NCI-H146 (cell line): Measurements from ENCODE around the gene DCUN1D2.

Source experiments
- DNase-seq: peaks from one replicate; lab custom pipeline; 2025; lab: John Stamatoyannopoulos, UW

DCUN1D2 gene

DNA sequence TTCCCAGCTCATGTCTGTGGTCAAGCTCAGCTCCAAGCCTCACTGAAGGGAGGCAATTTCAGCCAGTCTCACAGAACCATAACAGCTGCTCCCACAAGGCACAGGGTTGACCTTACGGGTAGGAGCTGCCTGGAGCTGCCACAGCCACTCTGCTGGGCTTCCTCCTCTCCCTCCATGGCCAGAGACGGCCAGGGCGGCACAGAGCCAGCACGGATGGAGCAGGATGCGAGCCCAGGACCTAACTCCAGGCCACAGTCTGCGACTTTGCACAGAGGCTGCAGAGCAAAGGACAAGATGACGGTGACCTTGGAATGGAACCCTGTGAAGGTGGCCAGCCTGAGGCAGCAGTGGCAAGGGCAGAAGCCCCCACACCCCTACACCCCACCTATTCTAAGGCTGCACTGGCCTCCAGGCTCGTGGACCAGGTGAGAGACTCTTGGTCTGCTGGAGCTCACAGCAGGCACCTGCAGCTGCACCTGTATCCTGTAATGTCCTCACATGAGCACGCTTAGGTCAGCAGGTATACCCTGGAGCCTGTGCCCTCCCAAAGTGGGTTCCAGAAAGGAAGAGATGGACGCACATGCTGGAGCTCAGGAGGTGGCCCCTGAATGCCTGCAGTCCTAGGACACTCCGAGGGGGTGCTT is 66.9 kb downstream of the DCUN1D2 start:
- DNase-seq: peak; percentile 66

DNA sequence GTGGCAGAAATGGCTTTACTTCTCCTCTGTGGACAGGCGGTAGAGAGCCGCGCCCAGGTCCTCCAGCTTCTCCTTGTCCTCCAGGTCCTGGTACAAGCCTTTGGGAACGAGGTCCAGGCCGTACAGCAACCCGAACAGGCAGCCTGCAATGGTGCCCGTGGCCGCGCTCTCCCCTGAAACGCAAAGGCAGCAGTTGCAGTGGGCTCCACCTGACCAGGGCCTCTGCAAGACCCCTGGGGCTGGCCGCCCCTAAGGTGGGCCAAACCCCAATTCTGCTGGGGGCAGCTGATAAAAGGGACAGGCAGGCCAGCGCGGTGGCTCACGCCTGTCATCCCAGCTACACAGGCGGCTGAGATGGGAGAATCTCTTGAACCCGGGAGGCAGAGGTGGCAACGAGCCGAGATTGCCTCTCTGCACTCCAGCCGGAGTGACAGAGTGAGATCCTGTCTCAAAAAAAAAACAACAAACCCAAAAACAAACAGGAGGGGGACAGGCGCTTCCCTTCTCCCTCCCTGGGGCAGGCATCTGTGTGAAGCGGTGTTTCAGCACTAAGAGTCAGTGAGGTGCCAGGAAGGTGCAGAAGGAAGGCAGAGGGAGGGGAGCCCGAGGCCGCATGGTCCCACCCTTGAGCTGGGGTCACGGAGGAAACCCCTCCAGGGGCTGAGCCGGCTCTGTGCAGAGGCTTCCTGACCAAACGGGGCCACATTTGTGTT is 67.5 kb downstream of the DCUN1D2 start:
- no peak for DNase-seq

DNA sequence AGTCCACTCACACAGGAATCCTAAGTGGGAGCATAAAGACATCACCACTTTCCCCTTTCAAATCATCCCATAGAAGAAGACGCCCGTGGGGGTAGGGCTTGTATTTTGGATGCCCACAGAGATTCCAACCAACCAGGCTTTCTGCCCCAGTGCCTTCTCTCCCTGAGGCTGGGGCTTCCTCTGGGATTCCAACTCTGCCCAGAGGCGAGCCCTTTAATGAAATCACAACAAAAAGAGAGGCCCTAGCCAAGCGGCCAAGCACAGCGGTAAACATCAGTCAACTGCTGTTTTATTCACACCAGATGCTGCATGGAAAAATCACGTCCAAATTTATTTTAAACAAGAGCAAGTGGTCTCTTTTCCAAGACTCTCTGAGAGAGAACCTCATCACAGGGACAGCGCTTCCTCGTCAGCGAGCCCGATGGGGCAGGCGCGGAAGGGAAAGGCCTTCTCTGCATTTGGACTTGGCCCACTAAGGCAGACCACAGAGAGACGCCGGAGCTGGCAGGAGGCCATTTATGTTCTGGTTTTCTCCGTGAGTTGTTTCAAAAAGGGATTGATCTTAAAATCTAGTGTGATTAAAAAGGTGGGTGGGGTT is 68.7 kb downstream of the DCUN1D2 start:
- no peak for DNase-seq

DNA sequence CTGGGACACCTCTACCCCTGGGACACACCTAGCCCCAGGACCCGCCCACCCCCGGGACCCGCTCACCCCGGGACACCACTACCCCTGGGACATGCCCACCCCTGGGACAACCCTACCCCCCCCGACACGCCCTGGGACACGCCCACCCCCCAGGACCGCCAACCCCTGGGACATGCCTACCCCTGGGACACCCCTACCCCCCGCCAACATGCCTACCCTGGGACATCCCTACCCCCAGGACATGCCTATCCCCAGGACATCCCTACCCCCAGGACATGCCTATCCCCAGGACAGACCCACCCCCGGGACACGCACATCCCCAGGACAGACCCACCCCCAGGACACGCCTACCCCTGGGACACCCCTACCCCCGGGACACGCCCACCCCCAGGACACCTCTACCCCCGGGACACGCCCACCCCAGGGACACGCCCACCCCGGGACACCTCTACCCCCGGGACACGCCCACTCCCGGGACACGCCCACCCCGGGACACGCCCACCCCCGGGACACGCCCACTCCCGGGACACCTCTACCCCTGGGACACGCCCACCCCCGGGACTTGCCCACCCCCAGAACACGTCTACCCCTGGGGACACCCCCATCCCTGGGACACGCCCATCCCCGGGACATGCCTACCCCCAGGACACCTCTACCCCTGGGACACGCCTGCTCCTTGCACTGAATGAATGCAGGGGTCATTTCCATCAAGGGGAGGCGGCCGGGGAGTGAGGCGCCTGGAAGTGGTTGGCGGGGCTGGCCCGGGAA is 69.5 kb downstream of the DCUN1D2 start:
- no peak for DNase-seq

DNA sequence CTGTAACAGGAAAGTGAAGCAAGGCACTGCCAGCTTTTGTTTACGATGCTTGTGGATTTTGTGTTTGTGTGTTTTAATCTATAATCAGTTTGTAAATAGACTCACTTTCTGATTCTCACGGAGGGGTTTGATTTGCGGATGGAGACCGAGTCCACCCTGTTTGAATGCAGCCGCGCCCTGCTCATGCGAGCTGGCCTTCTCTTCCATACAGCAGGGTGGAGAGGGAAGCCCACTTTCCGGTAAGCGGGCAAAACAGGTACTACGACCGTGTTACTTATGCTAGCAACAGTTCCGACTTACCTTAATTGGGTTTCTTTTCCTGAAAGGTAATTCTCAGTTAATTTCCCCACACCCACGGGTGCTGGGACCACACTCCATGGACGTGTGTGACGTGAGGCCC is 70.3 kb downstream of the DCUN1D2 start:
- DNase-seq: no peak

DNA sequence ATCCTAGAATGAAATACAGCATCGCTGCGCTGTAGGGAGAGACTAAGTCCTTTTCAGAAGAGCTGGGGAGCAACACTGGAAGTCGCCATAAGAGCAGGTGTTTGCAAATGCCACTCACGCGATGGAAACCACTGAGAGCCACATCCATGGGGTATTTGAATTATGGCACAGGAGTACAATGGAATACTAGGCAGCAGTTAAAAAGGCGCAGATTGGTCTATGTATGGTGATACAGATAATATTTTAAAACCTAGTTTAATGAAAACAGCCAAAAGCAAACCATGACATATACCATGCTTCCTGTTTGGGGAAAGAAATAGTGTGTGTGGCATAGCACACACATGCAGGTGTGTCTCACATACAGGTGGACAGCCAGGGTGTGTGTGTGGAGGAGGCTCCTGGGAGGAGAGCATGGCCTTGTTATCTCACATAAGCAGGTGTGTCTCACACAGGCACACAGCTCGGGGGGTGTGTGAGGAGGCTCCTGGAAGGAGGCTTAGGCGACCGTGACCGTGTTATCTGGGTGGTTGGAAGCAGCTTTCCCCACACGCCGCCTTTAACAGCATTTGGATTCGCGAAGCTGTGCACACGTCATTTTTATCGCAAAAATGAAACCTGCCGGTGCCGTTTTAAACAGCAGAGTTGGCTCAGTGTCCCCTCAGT is 70.8 kb downstream of the DCUN1D2 start:
- DNase-seq: no peak

DNA sequence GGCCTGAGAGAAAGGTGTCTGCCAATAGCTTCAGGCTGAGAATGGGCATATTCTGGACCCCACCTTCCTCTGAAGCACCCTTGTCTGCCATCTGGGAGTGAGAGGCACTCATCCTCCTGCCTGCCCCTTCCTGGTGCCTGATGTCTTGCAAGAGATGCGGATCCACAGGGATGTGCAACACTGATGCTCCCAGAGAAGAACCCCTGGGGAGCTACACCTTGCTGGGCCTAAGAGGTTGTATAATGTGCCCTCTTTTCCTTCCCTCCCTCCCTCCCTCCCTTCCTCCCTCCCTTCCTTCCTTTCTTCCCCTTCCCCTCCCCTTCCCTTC is 71.8 kb downstream of the DCUN1D2 start:
- DNase-seq: no peak

DNA sequence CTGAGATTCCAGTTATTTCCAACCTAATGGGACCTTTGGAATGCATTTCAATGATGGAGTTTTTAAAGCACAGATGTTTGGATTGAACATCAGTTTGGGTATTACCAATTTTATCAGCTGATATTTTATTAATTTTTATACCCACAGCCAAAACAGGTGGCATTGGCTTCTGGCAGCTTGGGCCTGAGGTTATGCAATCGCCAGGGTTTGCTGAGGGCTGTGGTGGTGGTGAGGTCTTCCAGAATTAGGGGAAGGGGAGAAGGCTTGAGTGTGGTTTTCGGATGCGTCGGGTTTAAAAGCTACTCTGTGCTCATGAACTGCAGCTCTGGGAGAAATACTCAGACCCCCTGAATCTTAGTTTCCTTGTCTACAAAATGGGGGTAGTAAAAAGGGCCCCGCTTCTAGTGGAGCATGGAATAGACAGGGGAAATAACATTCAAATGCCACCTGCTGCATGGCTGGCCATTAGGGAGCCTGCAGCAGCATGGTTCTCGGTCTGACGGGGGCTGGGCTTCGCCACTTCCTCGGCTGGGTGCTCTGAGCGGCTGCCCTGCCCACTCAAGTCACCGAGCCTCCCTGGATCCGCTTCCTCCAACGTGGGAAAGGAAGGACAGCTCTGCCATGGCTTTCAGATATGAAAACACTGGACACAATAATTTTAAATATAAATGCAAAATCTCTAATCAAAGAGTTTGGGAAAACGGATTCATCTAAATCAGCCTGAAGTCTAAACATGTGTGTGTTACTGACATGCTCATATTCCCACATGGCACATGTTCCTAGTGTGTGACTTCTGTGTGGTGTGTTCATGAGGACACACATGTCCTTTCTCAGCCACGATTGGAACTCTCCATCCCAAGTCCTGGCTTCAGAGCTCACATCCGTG is 72.4 kb downstream of the DCUN1D2 start:
- no peak for DNase-seq

DNA sequence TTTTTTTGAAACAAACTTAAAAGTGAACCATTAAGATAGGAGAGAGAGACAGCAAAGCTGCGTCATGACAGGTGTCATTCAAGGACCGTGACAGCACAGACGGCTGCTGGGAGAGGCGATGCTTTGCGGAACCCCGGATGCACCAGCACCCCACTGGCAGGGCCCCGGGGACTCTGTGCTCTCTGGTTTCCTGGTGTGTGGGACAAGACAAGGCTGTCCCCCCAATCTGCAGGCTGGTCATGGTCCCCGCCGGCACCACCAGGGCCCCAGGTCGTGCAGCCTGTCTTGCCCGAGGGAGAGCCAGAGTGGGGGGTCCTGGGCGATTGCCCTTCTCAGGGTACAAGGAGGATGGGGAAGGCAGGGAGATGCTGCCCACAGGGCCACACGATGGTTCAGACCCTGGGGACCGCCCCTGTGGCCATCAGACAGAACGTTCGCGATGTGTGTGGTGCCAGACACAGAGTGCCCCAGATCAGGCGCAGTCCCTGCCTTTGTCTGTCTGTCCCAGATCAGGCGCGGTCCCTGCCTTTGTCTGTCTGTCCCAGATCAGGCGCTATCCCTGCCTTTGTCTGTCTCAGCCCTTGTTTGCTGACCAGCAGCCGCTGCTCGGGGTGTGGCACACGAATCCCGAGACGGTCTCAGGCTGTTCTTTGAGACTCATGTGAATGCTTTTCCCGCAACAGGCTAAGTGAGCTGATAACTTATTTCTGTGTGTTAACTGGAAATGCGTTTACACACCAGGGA is 73.3 kb downstream of the DCUN1D2 start:
- no peak for DNase-seq

DNA sequence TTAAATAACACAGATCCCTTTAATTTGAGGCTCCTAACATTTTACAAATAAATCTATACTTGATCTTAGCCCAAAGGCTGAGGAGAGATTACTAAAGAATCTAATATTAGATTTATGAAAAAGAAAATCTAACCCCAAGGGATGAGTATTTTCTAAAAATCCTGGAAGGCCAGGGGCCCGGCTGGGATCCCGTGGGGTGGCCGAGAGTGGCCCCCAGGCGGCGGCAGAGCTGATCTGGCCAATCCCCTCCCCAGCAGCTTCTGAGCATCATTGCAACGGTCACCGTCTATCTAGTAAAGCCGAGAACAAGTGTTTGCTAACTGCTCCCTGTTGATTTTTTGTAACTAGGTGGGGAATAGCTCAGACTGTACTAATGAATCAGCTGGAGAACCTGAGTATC is 74.7 kb downstream of the DCUN1D2 start:
- DNase-seq: no peak

DNA sequence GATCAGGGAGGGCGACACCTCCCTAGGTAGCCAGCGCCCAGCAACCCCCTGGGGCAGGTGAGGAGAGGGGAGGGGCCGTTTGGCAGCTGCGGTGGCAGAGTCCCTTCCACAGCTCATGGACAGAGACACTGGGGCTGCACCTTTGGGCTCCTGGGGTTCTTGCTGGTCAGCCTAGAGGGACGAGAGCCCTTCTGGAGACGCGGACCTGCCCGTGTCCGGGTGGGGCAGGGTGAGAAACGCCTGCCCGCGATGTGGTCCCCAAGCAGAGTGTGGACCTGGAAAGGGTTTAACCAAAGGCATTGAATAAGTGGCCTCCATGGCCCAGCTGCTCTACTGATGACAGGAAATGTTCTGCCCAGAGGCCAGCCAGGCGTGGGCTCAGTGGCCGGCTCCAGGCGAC is 75.5 kb downstream of the DCUN1D2 start:
- DNase-seq: no peak

DNA sequence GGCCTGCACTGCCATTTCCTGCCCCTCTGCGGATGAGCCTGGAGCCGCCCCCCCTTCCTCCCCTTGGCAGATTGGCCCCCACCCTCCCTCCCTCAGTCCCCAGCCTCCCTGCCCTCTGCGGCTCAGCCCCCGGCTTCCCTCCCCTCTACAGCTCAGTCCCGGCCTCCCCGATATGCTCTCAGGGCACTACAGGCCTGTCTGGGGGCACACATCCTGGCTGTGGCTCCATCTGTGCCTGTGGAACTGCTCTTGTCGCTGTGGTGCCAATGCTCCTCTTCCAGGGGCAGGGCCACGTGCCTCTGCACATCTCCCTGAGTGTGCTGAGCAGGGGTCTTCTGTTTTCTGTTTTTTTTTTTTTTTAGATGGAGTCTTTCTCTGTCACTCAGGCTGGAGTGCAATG is 76.2 kb downstream of the DCUN1D2 start:
- no peak for DNase-seq

DNA sequence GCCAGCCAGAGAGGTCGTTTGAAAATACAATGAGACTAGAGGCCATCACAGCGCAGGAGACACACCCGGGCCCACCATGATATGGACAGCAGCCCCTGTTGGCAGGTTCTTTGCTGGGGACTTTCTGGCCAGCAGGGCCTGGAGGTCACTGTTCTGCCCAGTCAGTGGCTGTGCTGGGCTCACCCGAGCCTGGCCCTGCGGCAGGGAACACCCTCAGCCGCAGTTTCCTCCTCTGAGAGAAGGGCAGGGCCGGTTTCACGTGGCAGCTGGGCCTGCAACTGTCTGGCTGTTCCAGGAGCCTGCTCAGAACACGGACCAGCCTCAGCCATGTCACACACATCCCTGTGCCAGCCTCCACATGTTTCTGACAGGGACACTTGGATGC is 76.6 kb downstream of the DCUN1D2 start:
- no peak for DNase-seq

DNA sequence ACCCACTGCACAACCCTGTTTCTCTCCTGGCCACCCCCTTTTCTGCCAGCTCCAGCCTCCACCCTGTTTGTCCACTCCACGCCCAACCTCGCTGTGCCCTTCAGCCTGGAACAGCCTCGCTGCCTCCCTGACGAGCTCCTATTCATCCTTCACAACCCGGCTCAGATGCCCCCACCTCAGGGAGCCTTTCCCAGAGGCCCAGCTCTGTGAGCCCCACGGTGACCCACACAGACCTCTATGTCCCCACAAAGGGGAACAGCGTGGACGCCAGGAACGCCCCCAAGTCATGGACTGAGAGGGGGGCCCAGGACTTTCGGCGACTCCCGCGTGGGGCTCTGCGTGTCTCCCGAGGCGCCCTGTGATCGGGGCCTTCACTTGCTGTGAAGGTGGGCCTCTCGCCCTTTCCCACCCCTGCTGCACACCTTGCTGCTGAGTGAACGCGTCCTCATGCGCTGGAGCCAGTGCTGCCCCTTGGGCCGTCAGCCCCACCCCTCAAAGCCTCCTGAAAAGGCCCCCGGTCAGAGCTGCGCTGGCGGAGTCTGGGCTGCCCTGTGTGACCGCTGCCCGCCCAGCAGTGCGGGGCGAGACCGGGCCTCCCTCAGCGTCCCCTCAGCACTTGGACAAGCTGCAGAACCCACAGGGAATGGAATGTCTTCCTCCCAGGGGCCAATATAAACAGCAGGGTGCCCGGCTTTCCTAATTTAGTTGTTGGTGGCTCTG is 77.2 kb downstream of the DCUN1D2 start:
- DNase-seq: no peak

DNA sequence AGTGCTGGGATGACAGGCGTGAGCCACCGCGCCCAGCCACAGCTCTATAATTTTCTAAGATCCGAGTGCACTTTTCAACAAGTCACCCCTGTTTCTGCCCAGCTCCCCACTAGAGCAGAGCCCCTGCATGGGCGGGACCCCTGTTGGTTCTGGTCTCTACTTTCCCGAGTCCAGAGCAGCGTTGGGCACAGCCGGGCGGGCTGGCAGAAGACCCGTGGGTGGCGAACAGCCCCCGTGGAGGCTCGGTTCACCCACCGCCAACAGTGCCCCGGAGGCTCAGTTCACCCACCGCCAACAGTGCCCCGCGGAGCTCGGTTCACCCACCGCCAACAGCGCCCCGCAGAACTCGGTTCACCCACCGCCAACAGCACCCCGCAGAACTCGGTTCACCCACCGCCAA is 78.1 kb downstream of the DCUN1D2 start:
- DNase-seq: no peak

DNA sequence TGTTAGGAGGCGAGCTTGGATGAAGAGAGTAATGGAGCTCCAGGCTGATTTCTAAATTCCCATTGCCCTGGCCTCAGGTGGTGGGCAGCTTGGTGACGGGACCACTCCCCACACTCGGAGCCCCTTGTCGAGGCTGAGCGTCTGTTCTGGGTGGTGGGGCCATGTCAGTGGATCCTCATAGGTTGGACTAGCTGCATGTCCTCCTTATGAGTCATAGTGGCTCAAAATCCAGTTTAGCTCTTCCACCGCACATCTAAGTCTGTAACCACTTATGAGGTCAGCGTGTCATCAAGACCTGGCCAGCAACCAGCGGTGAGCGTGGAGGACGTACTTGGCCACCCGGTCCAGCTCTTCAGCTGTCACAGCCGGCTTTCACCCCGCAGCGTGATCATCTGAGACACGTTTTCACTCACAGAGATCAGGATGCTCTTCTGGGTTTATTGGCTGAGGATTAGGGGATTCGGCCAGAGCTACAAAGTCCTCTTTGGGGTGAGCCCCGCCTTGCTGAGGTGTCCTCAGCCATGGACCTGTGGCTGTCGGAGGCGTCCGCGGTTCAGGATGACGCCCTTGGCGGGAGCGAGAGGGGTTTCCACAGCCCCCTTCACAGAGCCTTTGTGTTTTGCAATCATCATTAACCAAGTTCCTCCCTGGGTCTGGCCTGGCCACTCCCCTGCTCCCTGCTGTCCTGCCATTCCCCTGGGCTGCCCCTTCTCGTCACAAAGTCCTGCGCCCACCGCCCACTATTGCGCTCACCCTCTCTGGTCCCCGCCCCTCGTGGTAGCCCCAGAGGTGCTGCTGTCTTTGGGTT is 79.1 kb downstream of the DCUN1D2 start:
- DNase-seq: no peak

DNA sequence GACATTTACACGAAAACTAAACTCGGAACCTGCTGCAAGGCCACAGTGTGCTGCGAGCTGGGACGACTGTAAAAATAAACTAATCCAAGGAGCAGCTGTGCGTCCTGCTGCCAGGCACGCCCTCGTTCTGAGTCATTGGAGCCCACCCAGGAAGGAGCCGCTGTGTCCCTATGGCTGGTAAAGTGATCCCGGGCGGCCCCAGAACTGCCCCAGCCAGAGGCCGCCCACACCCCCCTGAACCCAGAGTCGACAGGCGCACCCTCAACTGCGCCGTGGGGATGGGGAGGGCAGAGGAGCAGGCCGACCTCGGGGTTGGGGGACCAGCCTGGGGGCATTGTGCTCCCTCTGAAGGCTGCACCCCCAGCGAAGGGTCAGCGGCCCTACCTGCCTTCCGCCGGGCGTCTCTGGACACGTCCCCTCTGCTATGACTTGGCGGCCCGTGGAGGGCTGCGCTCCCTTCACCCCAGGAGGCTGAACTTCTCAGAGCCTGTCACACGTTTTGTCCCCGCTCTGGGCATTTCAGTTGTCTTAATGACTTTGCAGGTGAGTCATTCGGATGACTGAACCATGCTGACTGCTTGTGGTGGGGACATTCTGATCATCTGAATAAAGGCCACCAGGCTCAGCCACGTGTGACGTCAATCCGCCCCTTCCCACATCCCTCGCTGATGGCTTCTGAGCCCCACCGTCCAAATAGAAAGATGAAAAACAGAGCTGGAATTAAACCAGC is 79.9 kb downstream of the DCUN1D2 start:
- peak; percentile 30 for DNase-seq

DNA sequence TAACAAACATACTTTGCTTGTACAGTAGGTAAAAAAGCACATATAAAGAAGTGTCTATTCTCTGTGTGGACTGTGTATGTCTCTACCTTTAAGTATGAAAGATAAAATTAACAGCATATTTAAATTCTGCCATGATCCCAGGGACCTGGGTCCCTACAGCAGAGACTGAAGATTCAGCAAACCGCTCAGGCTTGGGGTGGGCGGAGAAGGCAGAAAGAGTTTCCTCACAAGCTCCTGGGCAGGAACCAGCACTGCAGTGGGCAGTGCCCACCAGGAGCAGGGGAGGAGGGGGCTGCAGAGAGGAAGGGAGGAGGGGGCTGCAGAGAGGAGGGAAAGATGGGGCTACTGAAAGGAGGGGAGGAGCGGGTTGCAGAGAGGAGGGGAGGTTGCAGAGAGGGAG is 81.9 kb downstream of the DCUN1D2 start:
- no peak for DNase-seq
